ENCODE measurements around the gene AURKB. TPM values are rescaled to one million over a fixed set of nuclear protein-coding genes. Genes with fewer than 3 reads are reported as not detected.

The AURKB gene
- total and polyA plus RNA-seq, 3 donors from 2014 or later: 2.4 to 3.7 (median 3.2) TPM

- H3K4me3 ChIP-seq: peak overlapping the region; percentile 74 to 76
- H3K36me3 ChIP-seq (ENCODE audit: low read depth, missing control alignments): no peaks in the 10 kb centered on the region
- peak; percentile 93 for DNase-seq
- TF ChIP-seq POLR2A (IDR thresholded peaks at IDR 0.05): no peak
- no peak for TF ChIP-seq CTCF (IDR thresholded peaks at IDR 0.05)
- peaks cover 24% of the 10 kb centered on the region for H3K4me1 ChIP-seq
- H3K9me3 ChIP-seq: no peaks in the 10 kb centered on the region
- WGBS, 2 donors: 0% methylated on average over 20 to 44 of the region's 44 CpGs
- intact Hi-C loops (cut with DNase I; ENCODE audit: low total_unique reads): loop anchor here (5.0 to 10.0 kb wide), 2 partner anchors 36 to 61 kb away; partner anchors contain the start of gene HES7
- H3K27me3 ChIP-seq: no peaks in the 10 kb centered on the region
- H3K27ac ChIP-seq: peak overlapping the region; percentile 96
These were observed 24.6 kb downstream of the AURKB start for GRCh38 chr17:8185582-8186445.

GRCh38 chr17:8176998-8177731, 33.2 kb downstream of the AURKB start:
- intact Hi-C loops (cut with DNase I; ENCODE audit: low total_unique reads): no loop called here
- no peak for DNase-seq
- H3K4me3 ChIP-seq: peak overlapping the region in 1 of 2 donors; percentile 57

GRCh38 chr17:8176197-8176940, 34.0 kb downstream of the AURKB start, which contains the start of gene TMEM107:
TSS of gene TMEM107 (minus strand) at chr17:8176380. CDS start at chr17:8176286, 94 bp downstream.
- H3K27me3 ChIP-seq: no peaks in the 10 kb centered on the region
- peak within 1 kb of the TSS; percentile 85 to 89 for H3K27ac ChIP-seq
- no peaks in the 10 kb centered on the region for H3K9me3 ChIP-seq
- H3K4me1 ChIP-seq: peaks cover 23% of the 10 kb centered on the region
- TF ChIP-seq CTCF (IDR thresholded peaks at IDR 0.05) (no peak), POLR2A (IDR thresholded peaks at IDR 0.05) (no peak)
- DNase-seq: peak; percentile 93
- no peaks in the 10 kb centered on the region for H3K36me3 ChIP-seq (ENCODE audit: low read depth, missing control alignments)
- WGBS, 2 donors: 1% methylated on average over 24 to 56 of the region's 56 CpGs
- intact Hi-C loops (cut with DNase I; ENCODE audit: low total_unique reads): no loop called here
- H3K4me3 ChIP-seq: peak within 1 kb of the TSS; percentile 54 to 57

More at GRCh38 chr17:8176998-8177731, 33.2 kb downstream of the AURKB start:
- 39 to 47% methylated on average over 19 of the region's 19 CpGs for WGBS, 2 donors
- Histone ChIP-seq H3K27me3 (no peaks in the 10 kb centered on the region), H3K4me1 (peaks cover 23% of the 10 kb centered on the region), H3K36me3 (ENCODE audit: low read depth, missing control alignments) (no peaks in the 10 kb centered on the region), H3K27ac (peak overlapping the region; percentile 85 to 89), H3K9me3 (no peaks in the 10 kb centered on the region)
- TF ChIP-seq POLR2A (IDR thresholded peaks at IDR 0.05): no peak
- no peak for TF ChIP-seq CTCF (IDR thresholded peaks at IDR 0.05)

- H3K9me3 ChIP-seq: no peaks in the 10 kb centered on the region
- peaks cover 23% of the 10 kb centered on the region for H3K4me1 ChIP-seq
- peak overlapping the region; percentile 85 to 89 for H3K27ac ChIP-seq
- WGBS, 2 donors: 5 to 9% methylated on average over 11 of the region's 11 CpGs
- H3K4me3 ChIP-seq: peak overlapping the region; percentile 54 to 57
- H3K36me3 ChIP-seq (ENCODE audit: low read depth, missing control alignments): no peaks in the 10 kb centered on the region
- no peak for TF ChIP-seq POLR2A (IDR thresholded peaks at IDR 0.05)
- TF ChIP-seq CTCF (IDR thresholded peaks at IDR 0.05): peak in 1 of 3 experiments; percentile 1
- DNase-seq: peak; percentile 47
- H3K27me3 ChIP-seq: no peaks in the 10 kb centered on the region
- intact Hi-C loops (cut with DNase I; ENCODE audit: low total_unique reads): no loop called here
These were observed 34.6 kb downstream of the AURKB start for GRCh38 chr17:8175795-8176196.

Data from testis (tissue), 3 donors.